A673 (cell line): Measurements from ENCODE around the gene RHOF. TPM values are rescaled to one million over a fixed set of nuclear protein-coding genes. Genes with fewer than 3 reads are reported as not detected.

Experiments used
- BruUV-seq: library from RNA; stranded (reverse); fragments of 400-500 nt; replicated peaks from 2 replicates; lab custom pipeline; 2021; lab: Mats Ljungman, UMichigan
- CTCF ChIA-PET: fragments of 300-600 bp; sonication (Branson Sonifier 250); formaldehyde crosslinking; loops from one replicate; lab custom pipeline; 2022; ENCODE audit warnings: antibody characterized with exemption; lab: Charles Lee
- POLR2A ChIA-PET: fragments of 300-600 bp; sonication (Branson Sonifier 250); formaldehyde crosslinking; loops from one replicate; lab custom pipeline; 2022; ENCODE audit warnings: antibody characterized with exemption; ENCODE audit not compliant: low non-redundant PET; lab: Charles Lee
- DNase-seq: peaks from one replicate; pipeline ENCODE4 v3.0.0-alpha.2; 2015; ENCODE audit warnings: low spot score
- H3K27ac ChIP-seq: fragments of 200-600 bp; sonication (generic); 2 replicates; pipeline ENCODE4 v1.5.1; 2016; ENCODE audit warnings: mixed run types, low read depth, mild to moderate bottlenecking, mixed read lengths, antibody characterized with exemption, low read length; ENCODE audit not compliant: poor library complexity, severe bottlenecking
- H3K27me3 ChIP-seq: fragments of 200-600 bp; sonication (generic); replicated peaks from 2 replicates; pipeline ENCODE4 v1.6.1; 2017; ENCODE audit warnings: mixed run types, low read depth, mild to moderate bottlenecking, mixed read lengths, antibody characterized with exemption, low read length; ENCODE audit not compliant: insufficient read depth, poor library complexity
- H3K36me3 ChIP-seq: fragments of 200-600 bp; sonication (generic); 2 replicates; pipeline ENCODE4 v1.6.1; 2016; ENCODE audit warnings: mixed run types, mild to moderate bottlenecking, mixed read lengths, antibody characterized with exemption, low read length; ENCODE audit not compliant: insufficient read depth, poor library complexity, severe bottlenecking
- H3K4me1 ChIP-seq: fragments of 200-600 bp; sonication (generic); 2 replicates; pipeline ENCODE4 v1.6.1; 2017; ENCODE audit warnings: mixed run types, mild to moderate bottlenecking, mixed read lengths, antibody characterized with exemption, low read length; ENCODE audit not compliant: insufficient read depth, poor library complexity, severe bottlenecking
- H3K4me3 ChIP-seq: fragments of 200-600 bp; sonication (generic); 2 replicates; pipeline ENCODE4 v1.5.1; 2016; ENCODE audit warnings: low read depth, mixed run types, mild to moderate bottlenecking, mixed read lengths, low read length; ENCODE audit not compliant: poor library complexity, severe bottlenecking
- H3K9me3 ChIP-seq: fragments of 200-600 bp; sonication (generic); 2 replicates; pipeline ENCODE4 v1.6.1; 2016; ENCODE audit warnings: mixed run types, low read depth, mild to moderate bottlenecking, mixed read lengths, antibody characterized with exemption, low read length; ENCODE audit not compliant: poor library complexity, severe bottlenecking
- CTCF ChIP-seq: fragments of 300-800, 200-600 bp; sonication (generic); conservative IDR thresholded peaks from 2 replicates; pipeline ENCODE4 v1.5.1; 2017; ENCODE audit warnings: low read depth, mild to moderate bottlenecking, antibody characterized with exemption, low read length, moderate library complexity, mixed read lengths
- EZH2 ChIP-seq: fragments of 200-600 bp; sonication (generic); IDR thresholded peaks from 2 replicates; pipeline ENCODE4 v1.6.1; 2017; ENCODE audit warnings: borderline replicate concordance, low read depth, mild to moderate bottlenecking, mixed read lengths, antibody characterized with exemption, low read length; ENCODE audit not compliant: poor library complexity, severe bottlenecking
- intact Hi-C: fragments of 100-400 bp; cut with micrococcal nuclease; formaldehyde crosslinking; loops from one replicate; pipeline ENCODE4 v1.10.0; 2022; ENCODE audit not compliant: unreplicated experiment
- total RNA-seq: library from RNA; stranded (reverse); gene quantifications from 2 replicates; pipeline ENCODE4 v1.2.3, GENCODE V29; 2021

Gene RHOF
- total RNA-seq, 1 experiment from 2014 or later, result 21.1 TPM

GRCh38 chr12:121809712-121810116 lies 16.2 kb upstream of the RHOF start:
- H3K36me3 ChIP-seq, result peaks cover 39% of the 10 kb centered on the region

GRCh38 chr12:121808623-121809022 lies 15.1 kb upstream of the RHOF start:
- BruUV-seq, result no TSS peak
- Histone ChIP-seq H3K27me3 (no peaks in the 10 kb centered on the region), H3K9me3 (no peaks in the 10 kb centered on the region), H3K4me3 (no peak overlapping the region), H3K27ac (no peak overlapping the region), H3K36me3 (peaks cover 34% of the 10 kb centered on the region), H3K4me1 (peaks cover 33% of the 10 kb centered on the region)
- no peak for DNase-seq
- CTCF ChIA-PET, result interaction anchor here (1.5 kb wide), 1 partner anchor 14 kb away, joined by 4 read pairs; no protein-coding TSS in a partner anchor
- POLR2A ChIA-PET, result no interaction called here
- TF ChIP-seq CTCF (no peak), EZH2 (no peak)
- intact Hi-C loops, result no loop called here

More at GRCh38 chr12:121809712-121810116, 16.2 kb upstream of the RHOF start:
- no peak for DNase-seq
- no TSS peak for BruUV-seq
- Histone ChIP-seq H3K4me1 (peaks cover 33% of the 10 kb centered on the region), H3K27me3 (no peaks in the 10 kb centered on the region), H3K9me3 (no peaks in the 10 kb centered on the region), H3K4me3 (no peak overlapping the region), H3K27ac (no peak overlapping the region)
- TF ChIP-seq CTCF (no peak), EZH2 (no peak)
- intact Hi-C loops, result no loop called here
- ChIA-PET CTCF (interaction anchor here (1.5 kb wide), 1 partner anchor 15 kb away, joined by 4 read pairs; no protein-coding TSS in a partner anchor), POLR2A (no interaction called here)

- TF ChIP-seq CTCF (no peak), EZH2 (no peak)
- H3K27ac ChIP-seq, result no peak overlapping the region
- H3K9me3 ChIP-seq, result no peaks in the 10 kb centered on the region
- intact Hi-C loops, result no loop called here
- BruUV-seq, result no TSS peak
- no peak overlapping the region for H3K4me3 ChIP-seq
- ChIA-PET POLR2A (no interaction called here), CTCF (interaction anchor here (1.5 to 3.6 kb wide), 2 partner anchors 13 kb away, joined by 4 to 30 read pairs; partner anchors contain the start of gene RHOF)
- no peak for DNase-seq
- peaks cover 28% of the 10 kb centered on the region for H3K4me1 ChIP-seq
- H3K27me3 ChIP-seq, result no peaks in the 10 kb centered on the region
- H3K36me3 ChIP-seq, result peaks cover 26% of the 10 kb centered on the region
These were observed 14.3 kb upstream of the RHOF start for GRCh38 chr12:121807642-121808347.
